ENCODE data around the gene UBN1.

The UBN1 gene

GRCh38 chr16:4831616-4832015 lies 15.7 kb upstream of the UBN1 start:
- DNase-seq (ENCODE audit: low spot score) = no peak
- Histone ChIP-seq H3K27me3 (ENCODE audit: insufficient read depth, poor library complexity, severe bottlenecking) (no peaks in the 10 kb centered on the region), H3K36me3 (ENCODE audit: low read depth) (peaks cover 93% of the 10 kb centered on the region), H3K4me1 (ENCODE audit: insufficient read depth, poor library complexity, severe bottlenecking) (no peaks in the 10 kb centered on the region), H3K9me3 (ENCODE audit: severe bottlenecking) (no peaks in the 10 kb centered on the region), H3K27ac (ENCODE audit: poor library complexity, severe bottlenecking) (no peak overlapping the region), H3K4me3 (ENCODE audit: severe bottlenecking) (no peak overlapping the region)
- no peak for ATAC-seq (ENCODE audit: low read depth)
- TF ChIP-seq CTCF (IDR thresholded peaks at IDR 0.05; ENCODE audit: poor library complexity, severe bottlenecking) = no peak

- Histone ChIP-seq H3K4me3 (ENCODE audit: severe bottlenecking) (no peak overlapping the region), H3K36me3 (ENCODE audit: low read depth) (peaks cover 92% of the 10 kb centered on the region), H3K27ac (ENCODE audit: poor library complexity, severe bottlenecking) (no peak overlapping the region), H3K9me3 (ENCODE audit: severe bottlenecking) (no peaks in the 10 kb centered on the region), H3K27me3 (ENCODE audit: insufficient read depth, poor library complexity, severe bottlenecking) (no peaks in the 10 kb centered on the region), H3K4me1 (ENCODE audit: insufficient read depth, poor library complexity, severe bottlenecking) (no peaks in the 10 kb centered on the region)
- no peak for DNase-seq (ENCODE audit: low spot score)
- ATAC-seq (ENCODE audit: low read depth) = no peak
- TF ChIP-seq CTCF (IDR thresholded peaks at IDR 0.05; ENCODE audit: poor library complexity, severe bottlenecking) = no peak
Observed at GRCh38 chr16:4832698-4833343, 14.5 kb upstream of the UBN1 start.

- Histone ChIP-seq H3K9me3 (ENCODE audit: severe bottlenecking) (no peaks in the 10 kb centered on the region), H3K4me3 (ENCODE audit: severe bottlenecking) (no peak overlapping the region), H3K36me3 (ENCODE audit: low read depth) (peaks cover 89% of the 10 kb centered on the region), H3K4me1 (ENCODE audit: insufficient read depth, poor library complexity, severe bottlenecking) (no peaks in the 10 kb centered on the region), H3K27ac (ENCODE audit: poor library complexity, severe bottlenecking) (no peak overlapping the region), H3K27me3 (ENCODE audit: insufficient read depth, poor library complexity, severe bottlenecking) (no peaks in the 10 kb centered on the region)
- ATAC-seq (ENCODE audit: low read depth) = no peak
- TF ChIP-seq CTCF (IDR thresholded peaks at IDR 0.05; ENCODE audit: poor library complexity, severe bottlenecking) = no peak
- no peak for DNase-seq (ENCODE audit: low spot score)
Observed at GRCh38 chr16:4833584-4833983, 13.7 kb upstream of the UBN1 start.

GRCh38 chr16:4836727-4837126 lies 10.6 kb upstream of the UBN1 start:
- TF ChIP-seq CTCF (IDR thresholded peaks at IDR 0.05; ENCODE audit: poor library complexity, severe bottlenecking) = no peak
- Histone ChIP-seq H3K9me3 (ENCODE audit: severe bottlenecking) (no peaks in the 10 kb centered on the region), H3K27me3 (ENCODE audit: insufficient read depth, poor library complexity, severe bottlenecking) (no peaks in the 10 kb centered on the region), H3K4me1 (ENCODE audit: insufficient read depth, poor library complexity, severe bottlenecking) (no peaks in the 10 kb centered on the region), H3K4me3 (ENCODE audit: severe bottlenecking) (no peak overlapping the region), H3K27ac (ENCODE audit: poor library complexity, severe bottlenecking) (no peak overlapping the region), H3K36me3 (ENCODE audit: low read depth) (peaks cover 88% of the 10 kb centered on the region)
- DNase-seq (ENCODE audit: low spot score) (no peak), ATAC-seq (ENCODE audit: low read depth) (no peak)

- Histone ChIP-seq H3K27me3 (ENCODE audit: insufficient read depth, poor library complexity, severe bottlenecking) (no peaks in the 10 kb centered on the region), H3K4me1 (ENCODE audit: insufficient read depth, poor library complexity, severe bottlenecking) (no peaks in the 10 kb centered on the region), H3K36me3 (ENCODE audit: low read depth) (peaks cover 86% of the 10 kb centered on the region), H3K27ac (ENCODE audit: poor library complexity, severe bottlenecking) (no peak overlapping the region), H3K9me3 (ENCODE audit: severe bottlenecking) (no peaks in the 10 kb centered on the region), H3K4me3 (ENCODE audit: severe bottlenecking) (no peak overlapping the region)
- TF ChIP-seq CTCF (IDR thresholded peaks at IDR 0.05; ENCODE audit: poor library complexity, severe bottlenecking) = no peak
- ATAC-seq (ENCODE audit: low read depth) (no peak), DNase-seq (ENCODE audit: low spot score) (no peak)
Observed at GRCh38 chr16:4837733-4838501, 9.4 kb upstream of the UBN1 start.
